Activated naive CD4-positive, alpha-beta T cell treated with anti-CD3 and anti-CD28 coated beads for 36 hours (primary cell): ENCODE measurements around the gene SAMSN1. TPM values are rescaled to one million over a fixed set of nuclear protein-coding genes. Genes with fewer than 3 reads are reported as not detected.

Source experiments
- CTCF ChIA-PET: fragments of 350-600 bp; sonication (Branson Sonifier 250); formaldehyde crosslinking; loops from one replicate; lab custom pipeline; 2021; ENCODE audit warnings: antibody characterized with exemption; lab: Charles Lee
- DNase-seq: peaks from one replicate; pipeline ENCODE4 v3.0.0-alpha.2; 2020
- H3K27ac Mint-ChIP-seq: one replicate; pipeline ENCODE4 v1.8.0; 2021; ENCODE audit warnings: mild to moderate bottlenecking, mixed read lengths
- H3K27me3 Mint-ChIP-seq: one replicate; pipeline ENCODE4 v1.8.0; 2021; ENCODE audit warnings: low read depth, mixed read lengths
- H3K36me3 Mint-ChIP-seq: one replicate; pipeline ENCODE4 v1.8.0; 2021; ENCODE audit warnings: low read depth, mixed read lengths
- H3K4me1 Mint-ChIP-seq: one replicate; pipeline ENCODE4 v1.8.0; 2021; ENCODE audit warnings: low read depth, mixed read lengths
- H3K4me3 Mint-ChIP-seq: one replicate; pipeline ENCODE4 v1.8.0; 2021; ENCODE audit warnings: mild to moderate bottlenecking, moderate library complexity, mixed read lengths
- H3K9me3 Mint-ChIP-seq: one replicate; pipeline ENCODE4 v1.8.0; 2021; ENCODE audit warnings: mixed read lengths
- intact Hi-C: fragments of 100-400 bp; cut with micrococcal nuclease; formaldehyde crosslinking; loops from one replicate; pipeline ENCODE4 v1.15.1; 2023
- total RNA-seq, 2 experiments: library from RNA; stranded (reverse); gene quantifications; one replicate each; pipeline ENCODE4 v1.2.3, GENCODE V29; 2021

Gene SAMSN1
- total RNA-seq, 2 experiments from 2014 or later: 41.1 to 43.0 TPM

DNA sequence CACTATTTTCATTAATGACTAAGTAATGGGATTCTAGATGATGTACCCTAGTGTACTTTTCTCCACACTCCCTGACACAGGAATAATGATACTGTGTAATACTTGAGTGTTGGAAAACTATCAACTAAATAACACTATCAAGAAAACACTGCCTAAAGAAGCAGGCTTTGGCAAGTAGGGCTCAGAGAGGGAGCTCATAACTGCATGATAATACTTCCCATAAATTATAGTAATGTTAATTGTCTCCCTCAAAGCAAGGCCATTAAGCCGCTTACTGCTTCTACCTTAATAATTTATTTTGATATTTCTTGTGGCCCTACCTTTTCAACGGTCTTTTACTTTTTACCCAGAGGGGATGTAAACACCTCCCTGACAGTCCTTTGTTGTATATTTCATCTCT, 69.0 kb downstream of the SAMSN1 start:
- Mint-ChIP-seq H3K9me3 (no peaks in the 10 kb centered on the region), H3K27me3 (no peaks in the 10 kb centered on the region), H3K27ac (no peak overlapping the region), H3K4me1 (peaks cover 27% of the 10 kb centered on the region), H3K36me3 (no peaks in the 10 kb centered on the region), H3K4me3 (no peak overlapping the region)
- CTCF ChIA-PET: interaction anchor here (0.7 kb wide), 1 partner anchor 19 kb away, joined by 3 read pairs; no protein-coding TSS in a partner anchor
- DNase-seq: no peak
- intact Hi-C loops: no loop called here

DNA sequence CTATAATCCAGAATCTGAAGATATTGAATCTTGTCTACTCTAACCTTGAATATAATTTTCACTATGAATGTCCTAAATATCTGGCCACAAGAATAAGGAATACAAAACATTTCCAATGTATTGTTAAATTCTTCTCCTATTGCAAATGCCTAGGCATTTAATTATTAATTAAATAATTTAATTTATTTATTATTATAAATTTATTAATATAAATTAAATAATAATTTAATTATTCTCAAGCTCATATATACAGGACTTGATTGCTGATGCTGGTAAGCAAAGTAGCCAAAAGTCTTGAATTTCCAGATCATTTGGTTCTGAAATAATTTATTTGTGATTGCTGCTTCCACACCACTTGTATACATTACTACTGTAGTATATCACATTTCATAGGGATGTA, 71.1 kb downstream of the SAMSN1 start:
- CTCF ChIA-PET: interaction anchor here (0.6 kb wide), 1 partner anchor 811 kb away, joined by 3 read pairs; no protein-coding TSS in a partner anchor
- no peak for DNase-seq
- Mint-ChIP-seq H3K27me3 (no peaks in the 10 kb centered on the region), H3K36me3 (no peaks in the 10 kb centered on the region), H3K4me1 (peaks cover 8% of the 10 kb centered on the region), H3K27ac (no peak overlapping the region), H3K9me3 (no peaks in the 10 kb centered on the region), H3K4me3 (no peak overlapping the region)
- intact Hi-C loops: no loop called here

DNA sequence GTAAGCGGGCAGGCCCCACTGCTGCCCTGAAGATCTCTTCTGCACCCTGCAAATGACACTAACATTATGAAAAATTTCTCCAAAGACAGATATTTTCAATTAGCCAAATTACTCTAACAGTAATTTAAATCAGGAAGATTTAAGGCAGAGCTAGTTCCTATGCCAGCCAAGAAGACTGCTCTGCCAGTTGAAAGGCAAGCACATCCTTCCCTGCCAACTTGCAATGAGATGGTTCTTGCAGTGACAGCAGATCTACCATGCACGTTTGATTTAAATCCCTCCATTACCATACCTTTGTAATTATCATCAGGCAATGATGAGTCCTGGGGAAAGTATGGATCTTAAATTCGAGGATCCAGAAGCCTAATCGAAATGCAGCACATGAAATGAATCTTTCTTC, 76.5 kb downstream of the SAMSN1 start:
- no peak for DNase-seq
- Mint-ChIP-seq H3K9me3 (no peaks in the 10 kb centered on the region), H3K36me3 (peaks cover 2% of the 10 kb centered on the region), H3K4me3 (no peak overlapping the region), H3K27me3 (no peaks in the 10 kb centered on the region), H3K4me1 (no peaks in the 10 kb centered on the region), H3K27ac (no peak overlapping the region)
- CTCF ChIA-PET: no interaction called here
- intact Hi-C loops: no loop called here

DNA sequence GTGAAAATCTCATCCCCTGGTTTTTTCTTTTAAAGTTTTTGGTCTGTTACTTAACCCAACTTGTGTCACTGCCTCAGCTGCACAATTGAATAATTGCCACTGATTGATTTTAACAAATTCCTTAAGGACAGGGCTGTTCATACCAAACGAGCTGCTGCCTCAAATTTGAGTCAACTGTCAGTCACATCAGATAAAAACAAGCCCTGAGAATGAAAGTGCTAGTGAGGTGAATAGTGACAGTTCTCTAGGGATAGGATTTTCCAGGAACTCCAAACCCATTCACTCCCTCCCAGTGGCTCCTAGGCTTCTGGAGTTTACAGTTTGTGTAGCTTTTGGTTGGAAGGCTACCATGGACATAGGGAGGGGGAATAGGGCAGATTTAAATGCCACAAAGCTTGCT, 79.4 kb downstream of the SAMSN1 start:
- Mint-ChIP-seq H3K27ac (no peak overlapping the region), H3K27me3 (no peaks in the 10 kb centered on the region), H3K4me3 (no peak overlapping the region), H3K9me3 (no peaks in the 10 kb centered on the region), H3K36me3 (peaks cover 2% of the 10 kb centered on the region), H3K4me1 (peaks cover 4% of the 10 kb centered on the region)
- CTCF ChIA-PET: interaction anchor here (0.6 kb wide), 1 partner anchor 1086 kb away, joined by 3 read pairs; no protein-coding TSS in a partner anchor
- no peak for DNase-seq
- intact Hi-C loops: no loop called here

DNA sequence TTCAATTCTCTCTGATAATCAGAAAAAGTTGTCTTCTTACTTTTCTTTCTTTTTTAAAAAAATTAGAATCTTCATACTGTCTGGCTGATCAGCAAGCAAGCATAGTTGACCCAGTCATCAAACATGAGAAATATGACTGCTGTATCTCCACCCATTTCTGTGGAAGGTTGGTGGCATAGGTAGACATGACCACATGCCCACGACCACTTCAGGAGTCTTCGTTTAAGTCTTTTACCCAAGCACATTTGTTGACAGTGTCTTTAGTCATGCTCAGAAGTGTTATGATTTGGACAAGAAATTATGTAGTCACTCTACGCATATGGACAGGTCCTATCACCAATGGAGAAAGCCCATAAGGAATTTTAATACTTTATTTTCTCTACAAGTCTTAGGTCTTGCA, 88.4 kb downstream of the SAMSN1 start:
- no peaks in the 10 kb centered on the region for H3K36me3 Mint-ChIP-seq
- no peaks in the 10 kb centered on the region for H3K9me3 Mint-ChIP-seq
- DNase-seq: no peak
- intact Hi-C loops: no loop called here
- CTCF ChIA-PET: interaction anchor here (0.6 kb wide), 1 partner anchor 46 kb away, joined by 4 read pairs; no protein-coding TSS in a partner anchor
- H3K27ac Mint-ChIP-seq: no peak overlapping the region
- peaks cover 27% of the 10 kb centered on the region for H3K4me1 Mint-ChIP-seq
- no peak overlapping the region for H3K4me3 Mint-ChIP-seq
- no peaks in the 10 kb centered on the region for H3K27me3 Mint-ChIP-seq

DNA sequence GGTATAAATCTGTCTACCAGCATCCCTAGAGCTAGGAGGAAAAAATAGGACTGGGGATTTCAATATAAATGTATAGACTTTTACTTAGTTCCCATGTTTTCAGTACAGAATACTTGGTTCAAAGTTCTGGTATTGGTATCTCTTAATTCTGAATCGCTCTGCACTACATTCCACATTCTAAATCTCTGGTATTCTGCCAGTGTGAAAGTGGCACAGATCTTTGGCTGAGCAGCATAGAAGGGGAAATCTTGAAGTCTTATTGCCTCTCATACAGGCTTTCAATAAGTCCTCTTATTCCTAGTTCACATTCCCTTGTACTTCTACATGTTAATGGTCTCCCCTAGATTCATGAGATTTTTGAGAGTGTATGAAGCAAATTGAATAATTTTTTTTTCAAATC, 89.2 kb downstream of the SAMSN1 start:
- H3K4me1 Mint-ChIP-seq: peaks cover 35% of the 10 kb centered on the region
- DNase-seq: no peak
- H3K4me3 Mint-ChIP-seq: no peak overlapping the region
- H3K27ac Mint-ChIP-seq: no peak overlapping the region
- intact Hi-C loops: no loop called here
- H3K36me3 Mint-ChIP-seq: no peaks in the 10 kb centered on the region
- H3K27me3 Mint-ChIP-seq: no peaks in the 10 kb centered on the region
- CTCF ChIA-PET: interaction anchor here (0.7 kb wide), 1 partner anchor 29 kb away, joined by 3 read pairs; no protein-coding TSS in a partner anchor
- H3K9me3 Mint-ChIP-seq: no peaks in the 10 kb centered on the region

DNA sequence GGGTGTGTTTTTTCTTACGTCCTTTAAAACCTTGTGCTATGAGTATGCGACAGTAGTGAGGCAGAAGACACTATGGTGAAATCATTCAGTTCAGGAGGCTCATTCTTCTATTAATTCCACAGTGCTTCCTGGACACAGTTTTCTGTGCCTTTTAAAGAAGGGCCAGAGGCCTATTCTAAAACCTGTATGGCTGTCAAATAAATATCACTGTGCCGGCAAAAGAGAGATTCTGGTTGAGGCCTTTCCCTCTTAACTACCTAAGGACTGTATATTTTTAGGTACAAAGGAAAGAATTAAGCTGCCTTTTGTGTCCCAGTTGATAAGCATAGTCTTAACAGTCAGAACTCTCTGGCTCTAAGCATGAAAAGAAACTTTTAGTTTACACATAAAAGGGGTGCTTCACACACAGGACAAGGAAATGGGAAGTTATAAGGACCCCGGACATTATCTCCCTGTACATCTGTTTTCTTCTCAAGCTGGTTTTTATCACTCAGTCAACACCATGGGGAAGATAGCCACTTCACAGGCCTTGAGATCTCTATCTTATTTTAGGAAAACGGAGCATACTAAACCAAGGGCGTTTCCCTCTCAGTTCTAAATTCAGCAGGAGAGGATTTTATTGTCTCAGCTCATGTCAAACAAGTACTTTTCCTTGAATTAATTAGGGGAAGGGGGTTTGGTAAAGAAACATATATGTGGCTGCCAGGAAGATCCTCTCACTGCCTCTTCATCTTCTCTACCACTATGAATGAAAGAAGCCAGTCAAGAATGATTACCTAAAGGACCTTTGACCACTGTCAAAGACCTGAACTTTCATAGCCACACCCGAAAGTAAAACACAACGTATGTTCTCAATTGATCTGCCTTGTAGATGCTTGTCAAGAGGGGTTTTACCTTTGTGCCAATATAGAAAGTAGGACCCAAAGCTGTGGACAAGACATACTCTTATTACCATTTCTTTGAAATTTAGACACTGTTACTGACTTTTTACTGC, 91.8 kb downstream of the SAMSN1 start:
- CTCF ChIA-PET: interaction anchor here (0.9 to 2.3 kb wide), 4 partner anchors 28 to 320 kb away, joined by 3 to 7 read pairs (median 4); no protein-coding TSS in a partner anchor
- Mint-ChIP-seq H3K9me3 (no peaks in the 10 kb centered on the region), H3K27ac (peak overlapping the region; percentile 88), H3K4me3 (no peak overlapping the region), H3K4me1 (peaks cover 48% of the 10 kb centered on the region), H3K27me3 (peaks cover 2% of the 10 kb centered on the region), H3K36me3 (no peaks in the 10 kb centered on the region)
- DNase-seq: no peak
- intact Hi-C loops: loop anchor here (2.0 kb wide), 1 partner anchor 222 kb away; no protein-coding TSS in a partner anchor

DNA sequence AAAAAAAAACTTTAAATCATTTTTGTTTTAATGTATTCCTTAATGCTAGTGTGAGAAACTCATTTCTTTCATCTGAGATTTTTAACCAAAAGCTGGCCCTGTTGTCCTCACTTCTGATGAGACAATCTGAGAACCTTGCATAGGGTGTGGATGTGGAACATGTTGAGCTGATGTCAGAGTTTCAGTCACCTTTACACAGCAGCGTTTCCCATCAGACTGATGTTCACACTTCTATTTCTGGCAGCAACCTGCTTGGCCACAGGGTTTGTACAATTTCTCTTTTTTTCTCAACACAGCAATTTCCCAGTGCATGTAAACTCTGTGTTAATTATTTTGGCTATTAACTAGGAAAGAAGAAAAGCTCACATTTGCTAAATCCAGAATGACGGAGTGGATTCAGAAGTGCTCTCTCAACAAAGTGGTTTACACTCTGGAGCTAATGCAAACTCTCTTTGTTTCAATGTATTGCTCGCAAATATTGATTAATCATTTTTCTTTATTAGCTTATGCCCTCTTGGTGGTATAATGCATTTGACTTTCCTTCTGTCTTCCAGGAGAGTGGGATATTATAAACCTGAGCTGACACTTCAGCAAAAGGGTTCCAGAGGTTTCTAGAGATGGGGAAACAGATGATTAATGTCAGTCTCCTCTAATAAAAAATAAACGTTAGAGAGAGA, 92.6 kb downstream of the SAMSN1 start:
- Mint-ChIP-seq H3K9me3 (no peaks in the 10 kb centered on the region), H3K27ac (peak overlapping the region; percentile 88), H3K36me3 (no peaks in the 10 kb centered on the region), H3K27me3 (peaks cover 2% of the 10 kb centered on the region), H3K4me3 (no peak overlapping the region), H3K4me1 (peaks cover 49% of the 10 kb centered on the region)
- intact Hi-C loops: loop anchor here (1.0 to 2.0 kb wide), 9 partner anchors 29 to 285 kb away; partner anchors contain the start of genes HSPA13 and SAMSN1
- CTCF ChIA-PET: interaction anchor here (0.7 to 2.3 kb wide), 8 partner anchors 9 to 468 kb away, joined by 3 to 7 read pairs (median 3); no protein-coding TSS in a partner anchor
- peak; percentile 73 for DNase-seq

DNA sequence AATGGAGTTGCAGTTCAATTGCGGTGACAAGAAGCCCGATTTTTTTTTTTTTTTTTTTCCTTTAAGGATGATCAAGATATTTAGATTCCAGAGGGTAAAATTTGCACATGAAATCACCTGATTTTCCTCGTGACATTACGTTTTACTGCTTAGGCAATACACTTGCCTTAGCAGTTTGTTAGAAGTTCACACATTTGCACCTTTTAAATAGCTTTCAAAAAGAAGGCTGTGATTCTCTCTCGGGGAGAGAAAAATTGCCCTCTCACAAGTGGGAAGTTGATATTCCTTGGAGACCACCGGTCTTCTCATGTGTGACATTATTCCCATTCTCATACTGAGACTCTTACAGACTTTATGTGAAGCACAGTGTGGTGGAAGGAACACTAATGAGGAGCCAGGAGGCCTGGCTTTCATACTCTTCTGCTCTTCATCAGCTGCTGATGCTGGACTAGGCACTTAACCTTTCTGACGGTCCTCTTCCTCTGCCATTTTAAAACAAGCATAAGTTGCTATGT, 93.3 kb downstream of the SAMSN1 start:
- intact Hi-C loops: loop anchor here (1.0 kb wide), 8 partner anchors 30 to 286 kb away; partner anchors contain the start of genes HSPA13 and SAMSN1
- H3K36me3 Mint-ChIP-seq: no peaks in the 10 kb centered on the region
- peaks cover 49% of the 10 kb centered on the region for H3K4me1 Mint-ChIP-seq
- H3K27me3 Mint-ChIP-seq: peaks cover 2% of the 10 kb centered on the region
- CTCF ChIA-PET: interaction anchor here (0.7 to 2.3 kb wide), 6 partner anchors 8 to 285 kb away, joined by 3 to 7 read pairs (median 4); no protein-coding TSS in a partner anchor
- H3K9me3 Mint-ChIP-seq: no peaks in the 10 kb centered on the region
- no peak overlapping the region for H3K4me3 Mint-ChIP-seq
- H3K27ac Mint-ChIP-seq: peak overlapping the region; percentile 88
- DNase-seq: no peak

DNA sequence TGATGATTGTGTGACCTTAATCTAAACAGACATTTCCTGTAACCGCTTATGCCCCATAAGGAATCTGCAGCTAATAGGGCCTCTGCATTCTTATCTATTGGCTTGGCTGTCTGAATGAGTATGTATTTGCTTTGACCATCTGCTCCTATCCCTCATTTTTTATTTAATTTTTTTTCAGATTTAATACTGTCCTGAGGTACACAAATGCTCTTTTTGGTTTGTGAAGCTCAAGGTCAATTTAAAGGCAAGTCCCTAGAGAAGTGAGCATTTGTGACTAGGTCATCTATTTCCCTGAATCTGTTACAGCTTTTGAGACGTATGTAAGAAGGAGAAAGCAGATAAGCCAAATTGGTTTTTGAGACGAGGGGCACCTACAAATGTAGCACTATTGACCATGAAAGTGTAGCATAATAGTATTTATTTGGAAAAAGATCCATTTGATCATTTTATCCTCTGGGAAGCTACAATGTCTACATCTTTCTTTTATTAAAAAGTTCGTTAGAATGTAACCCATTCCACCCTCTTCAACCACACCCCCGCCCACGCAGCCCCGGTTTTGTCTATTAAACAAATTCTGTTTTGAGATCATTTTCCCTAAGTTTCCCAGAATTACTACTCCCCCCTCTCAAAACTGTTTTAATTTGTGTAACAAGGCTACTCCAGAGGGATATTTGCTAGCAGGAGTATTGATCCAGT, 93.9 kb downstream of the SAMSN1 start:
- CTCF ChIA-PET: no interaction called here
- no peak for DNase-seq
- intact Hi-C loops: no loop called here
- no peaks in the 10 kb centered on the region for H3K36me3 Mint-ChIP-seq
- peak overlapping the region; percentile 88 for H3K27ac Mint-ChIP-seq
- peaks cover 49% of the 10 kb centered on the region for H3K4me1 Mint-ChIP-seq
- H3K9me3 Mint-ChIP-seq: no peaks in the 10 kb centered on the region
- no peak overlapping the region for H3K4me3 Mint-ChIP-seq
- H3K27me3 Mint-ChIP-seq: peaks cover 2% of the 10 kb centered on the region

DNA sequence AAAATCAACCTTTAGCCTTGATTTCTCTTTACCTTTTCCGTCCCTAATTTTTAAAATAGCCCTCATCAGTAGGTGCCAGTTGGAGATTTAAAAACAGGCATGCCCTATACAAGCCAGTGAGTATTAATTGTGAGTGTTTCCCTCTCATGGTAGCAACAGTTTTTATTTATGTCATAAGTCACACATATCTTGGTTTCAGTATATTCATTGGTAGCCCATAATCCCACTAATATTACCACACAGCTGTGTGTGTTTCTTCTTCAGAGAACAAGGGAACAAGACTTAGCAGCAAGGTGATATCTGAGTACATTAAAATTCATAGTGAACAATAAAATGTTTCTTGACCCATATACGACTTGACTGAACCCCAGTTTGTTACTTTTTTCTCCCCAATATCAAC, 94.6 kb downstream of the SAMSN1 start:
- peaks cover 49% of the 10 kb centered on the region for H3K4me1 Mint-ChIP-seq
- CTCF ChIA-PET: no interaction called here
- DNase-seq: no peak

More for the DNA sequence above, 94.6 kb downstream of the SAMSN1 start:
- Mint-ChIP-seq H3K27ac (no peak overlapping the region), H3K9me3 (no peaks in the 10 kb centered on the region), H3K4me3 (no peak overlapping the region), H3K27me3 (peaks cover 2% of the 10 kb centered on the region), H3K36me3 (no peaks in the 10 kb centered on the region)
- intact Hi-C loops: loop anchor here (1.0 kb wide), 1 partner anchor 601 kb away; no protein-coding TSS in a partner anchor
